Neural progenitor cell (in vitro differentiated cells): ENCODE data around the gene RSPO4. TPM values are rescaled to one million over a fixed set of nuclear protein-coding genes. Genes with fewer than 3 reads are reported as not detected.

Source experiments
- DNase-seq: peaks from one replicate; pipeline ENCODE4 v3.0.0-alpha.2; 2016; ENCODE audit warnings: low spot score
- H2AFZ ChIP-seq: fragments of 200-600 bp; sonication (generic); replicated peaks from 2 replicates; pipeline ENCODE4 v1.6.1; 2016; ENCODE audit warnings: antibody characterized with exemption
- H3F3A ChIP-seq: fragments of 200-600 bp; sonication (generic); 2 replicates; pipeline ENCODE4 v1.6.1; 2016; ENCODE audit warnings: antibody characterized with exemption, low read depth
- H3K27ac ChIP-seq: fragments of 200-600 bp; sonication (generic); 2 replicates; pipeline ENCODE4 v1.5.1; 2016; ENCODE audit warnings: mild to moderate bottlenecking
- H3K27me3 ChIP-seq: fragments of 200-600 bp; sonication (generic); 2 replicates; pipeline ENCODE4 v1.6.1; 2016; ENCODE audit warnings: mild to moderate bottlenecking, moderate library complexity
- H3K36me3 ChIP-seq: fragments of 200-600 bp; sonication (generic); 2 replicates; pipeline ENCODE4 v1.5.1; 2016
- H3K4me1 ChIP-seq: fragments of 200-600 bp; sonication (generic); 2 replicates; pipeline ENCODE4 v1.6.1; 2016; ENCODE audit warnings: mixed run types
- H3K4me2 ChIP-seq: fragments of 200-600 bp; sonication (generic); 2 replicates; pipeline ENCODE4 v1.6.1; 2016
- H3K4me3 ChIP-seq: fragments of 200-600 bp; sonication (generic); 2 replicates; pipeline ENCODE4 v1.5.1; 2016
- H3K79me2 ChIP-seq: fragments of 200-600 bp; sonication (generic); 2 replicates; pipeline ENCODE4 v1.6.1; 2016; ENCODE audit warnings: low read depth
- H3K9ac ChIP-seq: fragments of 200-600 bp; sonication (generic); 2 replicates; pipeline ENCODE4 v1.6.1; 2016
- H3K9me3 ChIP-seq: fragments of 200-600 bp; sonication (generic); 2 replicates; pipeline ENCODE4 v1.5.1; 2016; ENCODE audit warnings: low read depth
- H4K20me1 ChIP-seq: fragments of 200-600 bp; sonication (generic); 2 replicates; pipeline ENCODE4 v1.6.1; 2016; ENCODE audit warnings: low read depth
- H3K27ac Mint-ChIP-seq: 3 replicates; pipeline ENCODE4 v1.8.0; 2021; ENCODE audit warnings: mixed read lengths
- H3K27me3 Mint-ChIP-seq: 2 replicates; pipeline ENCODE4 v1.8.0; 2022; ENCODE audit warnings: low read depth, mild to moderate bottlenecking, inconsistent platforms, moderate library complexity, mixed read lengths; ENCODE audit not compliant: insufficient read depth
- H3K36me3 Mint-ChIP-seq: 3 replicates; pipeline ENCODE4 v1.8.0; 2021; ENCODE audit warnings: mixed read lengths
- H3K4me1 Mint-ChIP-seq: 3 replicates; pipeline ENCODE4 v1.8.0; 2021; ENCODE audit warnings: mixed read lengths
- H3K4me3 Mint-ChIP-seq: 3 replicates; pipeline ENCODE4 v1.8.0; 2021; ENCODE audit warnings: mild to moderate bottlenecking, moderate library complexity, mixed read lengths
- H3K9me3 Mint-ChIP-seq: 3 replicates; pipeline ENCODE4 v1.8.0; 2020; ENCODE audit warnings: mixed read lengths
- CTCF ChIP-seq: fragments of 200-600 bp; sonication (generic); IDR thresholded peaks from 2 replicates; pipeline ENCODE4 v1.5.1; 2017; ENCODE audit warnings: antibody characterized with exemption, mild to moderate bottlenecking
- EZH2 ChIP-seq: fragments of 200-600 bp; sonication (generic); IDR thresholded peaks from 2 replicates; pipeline ENCODE4 v1.6.1; 2017; ENCODE audit warnings: antibody characterized with exemption, mild to moderate bottlenecking, moderate library complexity
- EZH2phosphoT487 ChIP-seq: fragments of 200-600 bp; sonication (generic); IDR thresholded peaks from 2 replicates; pipeline ENCODE4 v1.6.1; 2017; ENCODE audit warnings: antibody characterized with exemption
- total RNA-seq: library from RNA; depleted of rRNA; stranded (reverse); fragments of >200 nt; gene quantifications from 2 replicates; pipeline ENCODE4 v1.2.3, GENCODE V29; 2015; ENCODE audit warnings: low replicate concordance

The RSPO4 gene
- total RNA-seq = 0.26 and 1.0 TPM in 2 replicates

DNA sequence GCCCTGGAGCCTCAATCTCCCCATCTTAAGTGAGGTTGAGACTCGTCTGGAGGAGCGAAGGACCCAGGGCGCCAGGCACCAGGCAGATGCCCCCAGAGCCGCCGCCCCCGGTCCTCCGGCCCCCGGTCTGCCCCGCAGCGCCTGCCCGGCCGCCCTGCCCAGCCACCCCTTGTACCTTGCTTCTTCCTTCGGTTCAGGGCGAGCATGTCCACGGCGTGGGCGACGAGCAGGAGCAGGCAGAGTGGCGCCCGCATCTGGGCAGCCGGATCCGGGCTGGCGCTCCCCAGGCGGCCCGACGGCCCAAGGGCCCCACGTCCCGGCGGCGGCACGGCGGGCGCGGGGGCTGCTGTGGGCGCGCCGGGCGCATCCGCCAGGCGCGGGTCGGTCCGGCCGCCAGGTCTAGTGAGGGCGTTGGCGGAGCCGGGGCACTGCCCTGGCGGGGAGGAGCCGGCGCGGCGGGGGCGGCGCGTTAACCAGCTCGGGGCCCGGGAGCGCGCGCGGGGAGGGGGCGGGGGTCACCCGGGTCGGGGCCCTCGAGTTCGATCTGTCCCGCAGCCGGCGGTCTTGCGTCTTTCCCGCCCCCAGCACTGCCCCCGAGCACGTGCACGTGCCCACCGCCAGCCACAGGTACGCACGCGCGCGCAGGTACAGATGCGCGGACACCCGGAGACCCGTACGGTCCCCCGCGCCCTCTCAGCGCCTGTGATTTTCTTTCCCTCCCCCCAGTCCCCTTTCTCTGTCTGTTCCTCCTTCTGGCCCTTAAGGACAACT is at the start of gene RSPO4:
Gene RSPO4, minus strand, starts transcription at position 401 of the 771 bp plus-strand sequence. Its CDS starts 147 bp downstream, at position 254.
- no peak for TF ChIP-seq CTCF
- no peak for TF ChIP-seq EZH2
- no peak for TF ChIP-seq EZH2phosphoT487
- H3K4me3 ChIP-seq = peak within 1 kb of the TSS; percentile 51
- no peaks in the 10 kb centered on the region for H3K36me3 Mint-ChIP-seq
- peak; percentile 64 for DNase-seq
- H3K79me2 ChIP-seq = no peaks in the 10 kb centered on the region
- H2AFZ ChIP-seq = peak within 1 kb of the TSS; percentile 97
- no peaks in the 10 kb centered on the region for H4K20me1 ChIP-seq
- no peaks in the 10 kb centered on the region for H3K9me3 ChIP-seq
- H3K27ac ChIP-seq = no peak within 1 kb of the TSS
- H3K36me3 ChIP-seq = no peaks in the 10 kb centered on the region
- peaks cover 34% of the 10 kb centered on the region for H3K27me3 ChIP-seq
- peak within 1 kb of the TSS; percentile 89 for H3K4me2 ChIP-seq
- peak within 1 kb of the TSS; percentile 73 for H3K27ac Mint-ChIP-seq
- H3K27me3 Mint-ChIP-seq = peaks cover 35% of the 10 kb centered on the region
- H3K4me1 ChIP-seq = peaks cover 6% of the 10 kb centered on the region
- H3K9me3 Mint-ChIP-seq = no peaks in the 10 kb centered on the region
- peaks cover 7% of the 10 kb centered on the region for H3F3A ChIP-seq
- peaks cover 16% of the 10 kb centered on the region for H3K4me1 Mint-ChIP-seq
- peak within 1 kb of the TSS; percentile 85 for H3K4me3 Mint-ChIP-seq
- H3K9ac ChIP-seq = no peak within 1 kb of the TSS

- no peak overlapping the region for H3K4me3 ChIP-seq
- peaks cover under 1% of the 10 kb centered on the region for H3K4me1 Mint-ChIP-seq
- no peak for DNase-seq
- H3K27ac Mint-ChIP-seq = no peak overlapping the region
- H3K36me3 ChIP-seq = no peaks in the 10 kb centered on the region
- no peak overlapping the region for H3K4me2 ChIP-seq
- H3K27me3 ChIP-seq = no peaks in the 10 kb centered on the region
- H4K20me1 ChIP-seq = no peaks in the 10 kb centered on the region
- H3K4me1 ChIP-seq = peaks cover 6% of the 10 kb centered on the region
- peaks cover 6% of the 10 kb centered on the region for H3K27me3 Mint-ChIP-seq
- no peaks in the 10 kb centered on the region for H3K9me3 Mint-ChIP-seq
- no peak overlapping the region for H2AFZ ChIP-seq
- peaks cover 4% of the 10 kb centered on the region for H3F3A ChIP-seq
- no peaks in the 10 kb centered on the region for H3K79me2 ChIP-seq
- no peak overlapping the region for H3K27ac ChIP-seq
- H3K36me3 Mint-ChIP-seq = no peaks in the 10 kb centered on the region
- TF ChIP-seq CTCF = no peak
- no peak for TF ChIP-seq EZH2
- no peak for TF ChIP-seq EZH2phosphoT487
- H3K9ac ChIP-seq = no peak overlapping the region
- no peak overlapping the region for H3K4me3 Mint-ChIP-seq
- no peaks in the 10 kb centered on the region for H3K9me3 ChIP-seq
These were observed 48.3 kb upstream of the RSPO4 start for GRCh38 chr20:1050440-1050839.

- Histone ChIP-seq H2AFZ (no peak overlapping the region), H4K20me1 (no peaks in the 10 kb centered on the region), H3F3A (peaks cover 14% of the 10 kb centered on the region), H3K27me3 (no peaks in the 10 kb centered on the region), H3K27ac (no peak overlapping the region), H3K9me3 (no peaks in the 10 kb centered on the region), H3K4me3 (no peak overlapping the region), H3K36me3 (no peaks in the 10 kb centered on the region), H3K79me2 (no peaks in the 10 kb centered on the region), H3K9ac (no peak overlapping the region), H3K4me1 (peaks cover 17% of the 10 kb centered on the region), H3K4me2 (peak overlapping the region; percentile 48)
- DNase-seq = no peak
- H3K36me3 Mint-ChIP-seq = no peaks in the 10 kb centered on the region
- TF ChIP-seq CTCF (no peak), EZH2 (no peak), EZH2phosphoT487 (no peak)
- H3K4me1 Mint-ChIP-seq = peaks cover 10% of the 10 kb centered on the region
- H3K4me3 Mint-ChIP-seq = no peak overlapping the region
- H3K9me3 Mint-ChIP-seq = no peaks in the 10 kb centered on the region
- H3K27me3 Mint-ChIP-seq = peaks cover 4% of the 10 kb centered on the region
- no peak overlapping the region for H3K27ac Mint-ChIP-seq
These were observed 43.8 kb upstream of the RSPO4 start for GRCh38 chr20:1045860-1046418.
